Stimulated activated CD4-positive, alpha-beta T cell treated with anti-CD3 and anti-CD28 coated beads, Interleukin-1b, Interleukin-23, amount 100 ng/mL, for 24 hours (primary cell): ENCODE results near the gene C2orf49.
A peak's percentile ranks its signal among the peaks of the same experiment; 100 is the strongest.

Experiments
- DNase-seq, 4 experiments: peaks; one replicate each; pipeline ENCODE4 v3.0.0-alpha.2; 2020; ENCODE audit warnings: low read depth in 4 of 4, low spot score in 1 of 4

The C2orf49 gene

GRCh38 chr2:105358593-105358992, 21.3 kb downstream of the C2orf49 start:
- no peak for DNase-seq

GRCh38 chr2:105361102-105361889, 24.0 kb downstream of the C2orf49 start:
- DNase-seq, result no peak

GRCh38 chr2:105362862-105363591, 25.7 kb downstream of the C2orf49 start:
- no peak for DNase-seq

- DNase-seq, result no peak
These were observed 27.2 kb downstream of the C2orf49 start for GRCh38 chr2:105364436-105365139.

- no peak for DNase-seq
These were observed 27.9 kb downstream of the C2orf49 start for GRCh38 chr2:105365206-105365605.

- no peak for DNase-seq
These were observed 31.5 kb downstream of the C2orf49 start for GRCh38 chr2:105368759-105369408.

- peak; percentile 75 to 78 (median 77) for DNase-seq
These were observed 32.7 kb downstream of the C2orf49 start for GRCh38 chr2:105369777-105370690.

GRCh38 chr2:105371156-105371555, 33.8 kb downstream of the C2orf49 start:
- no peak for DNase-seq

GRCh38 chr2:105371810-105372209, 34.5 kb downstream of the C2orf49 start:
- no peak for DNase-seq

- DNase-seq, result no peak
These were observed 36.0 kb downstream of the C2orf49 start for GRCh38 chr2:105373344-105373781.

- no peak for DNase-seq
These were observed 36.6 kb downstream of the C2orf49 start for GRCh38 chr2:105373895-105374401.

GRCh38 chr2:105375001-105375561, 37.7 kb downstream of the C2orf49 start:
- no peak for DNase-seq

GRCh38 chr2:105376010-105376409, 38.7 kb downstream of the C2orf49 start:
- no peak for DNase-seq

GRCh38 chr2:105376789-105377240, 39.5 kb downstream of the C2orf49 start:
- DNase-seq, result no peak

- no peak for DNase-seq
These were observed 40.5 kb downstream of the C2orf49 start for GRCh38 chr2:105377871-105378270.

- no peak for DNase-seq
These were observed 41.0 kb downstream of the C2orf49 start for GRCh38 chr2:105378276-105378840.

- no peak for DNase-seq
These were observed 41.6 kb downstream of the C2orf49 start for GRCh38 chr2:105378921-105379383.

GRCh38 chr2:105379741-105380186, 42.4 kb downstream of the C2orf49 start:
- no peak for DNase-seq
